ENCODE data around the gene ROR1.

- TF ChIP-seq CTCF (conservative IDR thresholded peaks at IDR 0.05; ENCODE audit: low read length): no peak
- no peak for TF ChIP-seq EZH2phosphoT487 (IDR thresholded peaks at IDR 0.05; ENCODE audit: borderline replicate concordance, low read depth, low read length)
These were observed 174.1 kb downstream of the ROR1 start for GRCh38 chr1:63947904-63948303.

All from OCI-LY7 (cell line).